Upper lobe of left lung (tissue), 6 donors: ENCODE measurements around the gene ACACA. TPM values are rescaled to one million over a fixed set of nuclear protein-coding genes. Genes with fewer than 3 reads are reported as not detected.

ENCODE experiments used
- ATAC-seq, 2 donors: fragments of 200-7000 bp; cut with Tn5 transposase; one replicate each; pipeline ENCODE4 v1.9.1; 2022; ENCODE audit warnings: mild to moderate bottlenecking in 2 of 2, moderate library complexity in 2 of 2; ENCODE audit not compliant: low FRiP score in 2 of 2
- DNase-seq, 2 donors: peaks; one replicate each; pipeline ENCODE4 v3.0.0-alpha.2; 2019 to 2020
- H3K27ac ChIP-seq, 4 donors: fragments of 200-600 bp; sonication (generic); one replicate each; pipeline ENCODE4 v1.5.1; 2016 to 2019
- H3K27me3 ChIP-seq, 4 donors: fragments of 200-600 bp; sonication (generic); one replicate each; pipeline ENCODE4 v1.5.1; 2017 to 2019
- H3K36me3 ChIP-seq, 4 donors: fragments of 200-600 bp; sonication (generic); one replicate each; pipeline ENCODE4 v1.5.1; 2016 to 2019
- H3K4me1 ChIP-seq, 4 donors: fragments of 200-600 bp; sonication (generic); one replicate each; pipeline ENCODE4 v1.5.1; 2018 to 2019
- H3K4me3 ChIP-seq, 4 donors: fragments of 200-600 bp; sonication (generic); one replicate each; pipeline ENCODE4 v1.5.1; 2017 to 2019; ENCODE audit warnings: mild to moderate bottlenecking in 2 of 4, moderate library complexity in 1 of 4
- H3K9me3 ChIP-seq, 4 donors: fragments of 200-600 bp; sonication (generic); one replicate each; pipeline ENCODE4 v1.5.1; 2018 to 2019
- EP300 ChIP-seq, 4 donors: sonication (generic); formaldehyde crosslinking; IDR thresholded peaks; one replicate each; pipeline ENCODE4 v1.5.1; 2017; ENCODE audit warnings: antibody characterized with exemption in 4 of 4, control low read depth in 2 of 4
- POLR2A ChIP-seq, 4 donors: fragments of 450-650 bp; IDR thresholded peaks; one replicate each; pipeline ENCODE4 v1.5.1; 2016 to 2017; ENCODE audit warnings: antibody characterized with exemption in 4 of 4, mild to moderate bottlenecking in 2 of 4
- POLR2AphosphoS5 ChIP-seq, 2 donors: sonication (generic); formaldehyde crosslinking; IDR thresholded peaks; one replicate each; pipeline ENCODE4 v1.5.1; 2017; ENCODE audit warnings: antibody characterized with exemption in 2 of 2
- WGBS, 2 donors: methylation state at CpG; one replicate each; pipeline ENCODE4 v1.1.5; 2017 to 2018; 5-methylcytosine and 5-hydroxymethylcytosine counted together
- total RNA-seq, 6 donors: library from RNA; depleted of rRNA in 4 of 6; stranded (reverse); fragments of >200 nt in 4 of 6; gene quantifications; one replicate each; pipeline versions ENCODE4 v1.1.0 to v1.2.1, GENCODE V29; 2016 to 2021
- TF ChIP-seq, protein P1 (sequence below), 6 experiments: fragments of 450-650 bp in 4 of 6; fragments of 200-600 bp in 2 of 6; sonication (generic) in 2 of 6; IDR thresholded peaks; one replicate each; pipeline ENCODE4 v1.5.1; 2016 to 2019; ENCODE audit warnings: antibody characterized with exemption in 6 of 6
- donor health status: DM: no; HTN: no; CAD: no; lungs with moderate emphysema.
- donor health status: DM: no; HTN: yes; CAD: no; lungs with severe emphysema.

ACACA gene
- total RNA-seq, 6 donors from 2014 or later = 55.7 to 129 (median 91.9) TPM

- 34 to 51% methylated on average over 3 of the region's 3 CpGs for WGBS, 2 donors
- no peaks in the 10 kb centered on the region for H3K27me3 ChIP-seq
- no peak overlapping the region for H3K27ac ChIP-seq
- no peak overlapping the region for H3K4me3 ChIP-seq
- ATAC-seq (no peak), DNase-seq (no peak)
- no peaks in the 10 kb centered on the region for H3K4me1 ChIP-seq
- H3K36me3 ChIP-seq = peaks cover 0 to 2% (median 0%) of the 10 kb centered on the region in 4 donors
- H3K9me3 ChIP-seq = no peaks in the 10 kb centered on the region
- TF ChIP-seq EP300 (IDR thresholded peaks at IDR 0.05) (no peak), POLR2AphosphoS5 (IDR thresholded peaks at IDR 0.05) (no peak), POLR2A (IDR thresholded peaks at IDR 0.05) (no peak)
- TF ChIP-seq, protein P1, sequence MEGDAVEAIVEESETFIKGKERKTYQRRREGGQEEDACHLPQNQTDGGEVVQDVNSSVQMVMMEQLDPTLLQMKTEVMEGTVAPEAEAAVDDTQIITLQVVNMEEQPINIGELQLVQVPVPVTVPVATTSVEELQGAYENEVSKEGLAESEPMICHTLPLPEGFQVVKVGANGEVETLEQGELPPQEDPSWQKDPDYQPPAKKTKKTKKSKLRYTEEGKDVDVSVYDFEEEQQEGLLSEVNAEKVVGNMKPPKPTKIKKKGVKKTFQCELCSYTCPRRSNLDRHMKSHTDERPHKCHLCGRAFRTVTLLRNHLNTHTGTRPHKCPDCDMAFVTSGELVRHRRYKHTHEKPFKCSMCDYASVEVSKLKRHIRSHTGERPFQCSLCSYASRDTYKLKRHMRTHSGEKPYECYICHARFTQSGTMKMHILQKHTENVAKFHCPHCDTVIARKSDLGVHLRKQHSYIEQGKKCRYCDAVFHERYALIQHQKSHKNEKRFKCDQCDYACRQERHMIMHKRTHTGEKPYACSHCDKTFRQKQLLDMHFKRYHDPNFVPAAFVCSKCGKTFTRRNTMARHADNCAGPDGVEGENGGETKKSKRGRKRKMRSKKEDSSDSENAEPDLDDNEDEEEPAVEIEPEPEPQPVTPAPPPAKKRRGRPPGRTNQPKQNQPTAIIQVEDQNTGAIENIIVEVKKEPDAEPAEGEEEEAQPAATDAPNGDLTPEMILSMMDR (IDR thresholded peaks at IDR 0.05) = no peak
These were observed 237.8 kb downstream of the ACACA start for GRCh38 chr17:37168731-37169353.

- WGBS, 2 donors = 96 to 100% methylated on average over 1 of the region's 1 CpG
- H3K27me3 ChIP-seq = no peaks in the 10 kb centered on the region
- H3K9me3 ChIP-seq = no peaks in the 10 kb centered on the region
- no peak for ATAC-seq
- DNase-seq = no peak
- H3K27ac ChIP-seq = no peak overlapping the region
- TF ChIP-seq EP300 (IDR thresholded peaks at IDR 0.05) = no peak
- TF ChIP-seq POLR2AphosphoS5 (IDR thresholded peaks at IDR 0.05) = no peak
- TF ChIP-seq, protein P1 (IDR thresholded peaks at IDR 0.05) = no peak
- no peak for TF ChIP-seq POLR2A (IDR thresholded peaks at IDR 0.05)
- H3K4me3 ChIP-seq = no peak overlapping the region
- peaks cover 0 to 2% (median under 1%) of the 10 kb centered on the region in 4 donors for H3K36me3 ChIP-seq
- H3K4me1 ChIP-seq = no peaks in the 10 kb centered on the region
These were observed 238.9 kb downstream of the ACACA start for GRCh38 chr17:37167756-37168155.

DNA sequence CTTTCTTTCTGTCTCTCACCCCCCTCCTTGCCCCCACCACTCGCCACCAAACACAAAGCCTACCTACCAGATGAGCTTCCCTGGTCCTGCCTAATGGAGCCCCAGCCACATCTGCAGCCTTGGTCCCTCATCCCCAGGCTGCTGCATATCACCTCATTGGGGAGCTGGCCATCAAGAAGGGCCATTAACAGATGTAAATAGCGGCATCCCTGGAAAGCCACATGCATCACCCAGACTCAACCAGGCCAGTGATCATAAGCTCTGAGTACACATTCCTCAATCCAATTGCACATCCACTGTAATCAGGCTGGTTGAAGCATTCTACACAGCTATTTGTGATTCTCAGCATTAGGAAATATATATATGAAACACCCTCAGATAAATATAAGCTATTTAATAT, 242.6 kb downstream of the ACACA start:
- DNase-seq (no peak), ATAC-seq (no peak)
- Histone ChIP-seq H3K27me3 (no peaks in the 10 kb centered on the region), H3K9me3 (no peaks in the 10 kb centered on the region), H3K4me1 (no peaks in the 10 kb centered on the region), H3K27ac (no peak overlapping the region), H3K36me3 (peaks cover 0 to 24% (median 2%) of the 10 kb centered on the region in 4 donors), H3K4me3 (no peak overlapping the region)
- WGBS, 2 donors = 100% methylated on average over 2 of the region's 2 CpGs
- TF ChIP-seq, protein P1 (IDR thresholded peaks at IDR 0.05) = no peak
- TF ChIP-seq POLR2A (IDR thresholded peaks at IDR 0.05) = no peak
- TF ChIP-seq POLR2AphosphoS5 (IDR thresholded peaks at IDR 0.05) = no peak
- TF ChIP-seq EP300 (IDR thresholded peaks at IDR 0.05) = no peak

DNA sequence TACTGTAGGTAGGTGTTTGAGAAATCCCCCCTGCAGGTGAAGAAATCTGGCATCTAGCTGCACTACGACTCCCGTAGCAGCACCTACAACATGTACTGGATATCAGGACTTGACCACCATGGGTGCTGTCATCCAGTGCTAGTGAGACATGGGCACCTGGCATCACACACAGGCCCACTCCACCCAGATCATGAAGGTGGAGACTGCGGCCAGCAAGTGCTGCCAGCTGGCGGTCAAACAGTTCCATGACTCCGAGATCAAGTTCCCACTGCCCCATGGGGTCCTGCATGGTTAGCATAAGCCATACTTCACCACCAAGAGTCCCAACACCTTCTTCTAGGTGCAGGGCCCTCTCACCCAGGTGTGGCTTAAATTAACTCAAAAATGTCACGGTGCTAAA, 243.8 kb downstream of the ACACA start:
- peaks cover 0 to 29% (median 2%) of the 10 kb centered on the region in 4 donors for H3K36me3 ChIP-seq
- no peaks in the 10 kb centered on the region for H3K27me3 ChIP-seq
- no peak overlapping the region for H3K4me3 ChIP-seq
- WGBS, 2 donors = 97% methylated on average over 4 to 6 of the region's 6 CpGs
- H3K4me1 ChIP-seq = no peaks in the 10 kb centered on the region
- no peak overlapping the region for H3K27ac ChIP-seq
- H3K9me3 ChIP-seq = no peaks in the 10 kb centered on the region
- DNase-seq (no peak), ATAC-seq (no peak)
- TF ChIP-seq EP300 (IDR thresholded peaks at IDR 0.05) = no peak
- TF ChIP-seq POLR2A (IDR thresholded peaks at IDR 0.05) = no peak
- TF ChIP-seq, protein P1 (IDR thresholded peaks at IDR 0.05) = no peak
- TF ChIP-seq POLR2AphosphoS5 (IDR thresholded peaks at IDR 0.05) = no peak

GRCh38 chr17:37160944-37161343, 245.7 kb downstream of the ACACA start:
- Histone ChIP-seq H3K4me1 (no peaks in the 10 kb centered on the region), H3K27me3 (no peaks in the 10 kb centered on the region), H3K4me3 (no peak overlapping the region), H3K27ac (no peak overlapping the region), H3K36me3 (peaks cover 0 to 29% (median 2%) of the 10 kb centered on the region in 4 donors), H3K9me3 (no peaks in the 10 kb centered on the region)
- DNase-seq (no peak), ATAC-seq (no peak)
- TF ChIP-seq, protein P1 (IDR thresholded peaks at IDR 0.05) = no peak
- TF ChIP-seq POLR2AphosphoS5 (IDR thresholded peaks at IDR 0.05) = no peak
- TF ChIP-seq EP300 (IDR thresholded peaks at IDR 0.05) = no peak
- TF ChIP-seq POLR2A (IDR thresholded peaks at IDR 0.05) = no peak
